Left lung (tissue), 10 donors: ENCODE results near the gene PICK1. TPM values are rescaled to one million over a fixed set of nuclear protein-coding genes. Genes with fewer than 3 reads are reported as not detected.

Experiments used
- ATAC-seq: fragments of 200-7000 bp; cut with Tn5 transposase; one replicate; pipeline ENCODE4 v1.9.1; 2020; ENCODE audit warnings: moderate library complexity
- DNase-seq, 4 donors: peaks; one replicate each; pipeline ENCODE4 v3.0.0-alpha.2; 2013 to 2020
- H3K27ac ChIP-seq, 2 donors: fragments of 200-600 bp; sonication (generic) in 1 of 2; one replicate each; pipeline versions ENCODE4 v1.5.0 to v1.8.0; 2020 to 2021
- H3K27me3 ChIP-seq, 2 donors: fragments of 200-600 bp; sonication (generic) in 1 of 2; one replicate each; pipeline versions ENCODE4 v1.5.0 to v1.8.0; 2020 to 2021
- H3K36me3 ChIP-seq, 2 donors: fragments of 200-600 bp; sonication (generic) in 1 of 2; one replicate each; pipeline versions ENCODE4 v1.5.0 to v1.8.0; 2020 to 2021
- H3K4me1 ChIP-seq, 2 donors: fragments of 200-600 bp; one replicate each; pipeline ENCODE4 v1.8.0; 2021
- H3K4me3 ChIP-seq, 2 donors: fragments of 200-600 bp; sonication (generic) in 1 of 2; one replicate each; pipeline versions ENCODE4 v1.5.0 to v1.8.0; 2020 to 2021; ENCODE audit warnings: mild to moderate bottlenecking in 1 of 2
- H3K9me3 ChIP-seq, 2 donors: fragments of 200-600 bp; sonication (generic) in 1 of 2; one replicate each; pipeline versions ENCODE4 v1.5.0 to v1.8.0; 2020 to 2021
- intact Hi-C, 2 donors: fragments of 100-400 bp; cut with DNase I; formaldehyde crosslinking; loops; one replicate each; pipeline versions ENCODE4 v1.11.2 to v1.14.2; 2022
- polyA plus RNA-seq, 6 donors: library from polyadenylated mRNA; unstranded; fragments of 120-200 nt; gene quantifications; one replicate each; pipeline ENCODE4 v1.2.1, GENCODE V29; 2013; ENCODE audit not compliant: insufficient read length in 6 of 6
- total RNA-seq, 2 donors: library from RNA; stranded (reverse); fragmentation: NEBNext Ultra II Directional; extraction: Animal tissue kit (Norgen Biotek cat#: 25700); gene quantifications; one replicate each; pipeline ENCODE4 v1.2.1, GENCODE V29; 2021
- TF ChIP-seq, protein P1 (sequence below), 2 donors: fragments of 200-600 bp; sonication (generic) in 1 of 2; IDR thresholded peaks; one replicate each; pipeline versions ENCODE4 v1.5.0 to v1.8.0; 2021; ENCODE audit warnings: antibody characterized with exemption in 2 of 2
- donor health status: DM: no; HTN: yes; CAD: no.
- donor health status: DM: no; HTN: no; CAD: no.

Gene PICK1
- total and polyA plus RNA-seq, 8 donors: 22.8 to 39.5 (median 28.3) TPM

DNA sequence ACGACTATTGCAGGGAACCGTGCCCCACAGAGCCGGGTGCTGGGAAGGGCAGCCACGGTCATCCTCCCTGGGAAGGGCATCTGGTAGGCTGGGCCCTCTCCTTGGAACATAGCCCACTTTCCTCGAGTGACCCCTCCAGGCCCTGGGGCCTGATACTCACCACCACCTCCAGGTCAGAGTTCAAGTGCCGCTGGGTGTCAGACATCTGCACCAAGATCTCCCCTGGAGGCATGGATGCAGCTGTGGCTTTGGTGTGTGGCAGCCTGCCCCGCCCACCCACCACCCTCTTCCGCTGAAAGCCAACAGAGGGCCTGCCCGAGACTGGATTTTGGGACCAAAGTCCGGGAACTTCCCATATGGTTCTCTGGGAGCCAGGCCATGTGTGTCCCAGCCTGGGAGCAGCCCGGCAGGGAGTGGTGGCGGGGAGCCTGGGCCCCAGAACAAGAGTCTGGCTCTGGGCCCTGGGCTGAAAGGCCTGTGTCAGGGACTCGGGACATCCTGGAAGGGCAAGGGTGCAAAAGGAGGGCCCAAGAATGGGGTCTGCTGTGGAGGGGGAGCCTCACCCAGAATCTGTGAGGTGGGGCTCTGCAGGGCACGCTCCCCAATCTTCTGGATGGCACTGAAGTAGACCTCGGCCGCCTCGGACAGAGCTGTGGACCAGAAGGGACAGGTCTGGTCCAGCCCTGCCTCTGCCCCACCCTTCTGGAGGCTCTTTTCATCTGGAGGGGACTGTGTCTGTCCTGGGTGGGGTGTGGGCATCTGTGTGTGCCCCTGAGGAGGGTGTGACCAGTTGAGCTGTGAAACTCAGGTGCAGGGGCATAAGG is 50.7 kb downstream of the PICK1 start:
- ATAC-seq: no peak

GRCh38 chr22:38108561-38109319 is 51.5 kb downstream of the PICK1 start:
- Histone ChIP-seq H3K4me3 (no peak overlapping the region), H3K9me3 (no peaks in the 10 kb centered on the region), H3K27ac (no peak overlapping the region), H3K4me1 (no peaks in the 10 kb centered on the region), H3K27me3 (no peaks in the 10 kb centered on the region), H3K36me3 (no peaks in the 10 kb centered on the region)
- intact Hi-C loops: no loop called here
- peak in 1 of 4 donors; percentile 57 for DNase-seq
- no peak for ATAC-seq
- TF ChIP-seq, protein P1, sequence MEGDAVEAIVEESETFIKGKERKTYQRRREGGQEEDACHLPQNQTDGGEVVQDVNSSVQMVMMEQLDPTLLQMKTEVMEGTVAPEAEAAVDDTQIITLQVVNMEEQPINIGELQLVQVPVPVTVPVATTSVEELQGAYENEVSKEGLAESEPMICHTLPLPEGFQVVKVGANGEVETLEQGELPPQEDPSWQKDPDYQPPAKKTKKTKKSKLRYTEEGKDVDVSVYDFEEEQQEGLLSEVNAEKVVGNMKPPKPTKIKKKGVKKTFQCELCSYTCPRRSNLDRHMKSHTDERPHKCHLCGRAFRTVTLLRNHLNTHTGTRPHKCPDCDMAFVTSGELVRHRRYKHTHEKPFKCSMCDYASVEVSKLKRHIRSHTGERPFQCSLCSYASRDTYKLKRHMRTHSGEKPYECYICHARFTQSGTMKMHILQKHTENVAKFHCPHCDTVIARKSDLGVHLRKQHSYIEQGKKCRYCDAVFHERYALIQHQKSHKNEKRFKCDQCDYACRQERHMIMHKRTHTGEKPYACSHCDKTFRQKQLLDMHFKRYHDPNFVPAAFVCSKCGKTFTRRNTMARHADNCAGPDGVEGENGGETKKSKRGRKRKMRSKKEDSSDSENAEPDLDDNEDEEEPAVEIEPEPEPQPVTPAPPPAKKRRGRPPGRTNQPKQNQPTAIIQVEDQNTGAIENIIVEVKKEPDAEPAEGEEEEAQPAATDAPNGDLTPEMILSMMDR (IDR thresholded peaks at IDR 0.05): no peak

More for the DNA sequence above, 50.7 kb downstream of the PICK1 start:
- no peak overlapping the region for H3K4me3 ChIP-seq
- DNase-seq: peak in 1 of 4 donors; percentile 67
- H3K4me1 ChIP-seq: no peaks in the 10 kb centered on the region
- H3K36me3 ChIP-seq: no peaks in the 10 kb centered on the region
- H3K27ac ChIP-seq: no peak overlapping the region
- intact Hi-C loops: no loop called here
- no peaks in the 10 kb centered on the region for H3K9me3 ChIP-seq
- TF ChIP-seq, protein P1 (IDR thresholded peaks at IDR 0.05): no peak
- H3K27me3 ChIP-seq: no peaks in the 10 kb centered on the region

GRCh38 chr22:38109371-38110001 is 52.3 kb downstream of the PICK1 start:
- Histone ChIP-seq H3K4me3 (no peak overlapping the region), H3K27ac (no peak overlapping the region), H3K27me3 (no peaks in the 10 kb centered on the region), H3K4me1 (peaks cover 0 to 3% of the 10 kb centered on the region in 2 donors), H3K36me3 (no peaks in the 10 kb centered on the region), H3K9me3 (no peaks in the 10 kb centered on the region)
- ATAC-seq (no peak), DNase-seq (peak in 2 of 4 donors; percentile 35 to 69)
- intact Hi-C loops: loop anchor here in 1 of 2 donors (10.0 kb wide), 1 partner anchor 245 kb away; no protein-coding TSS in a partner anchor
- TF ChIP-seq, protein P1 (IDR thresholded peaks at IDR 0.05): no peak

- TF ChIP-seq, protein P1 (IDR thresholded peaks at IDR 0.05): no peak
- DNase-seq: peak in 3 of 4 donors; percentile 23 to 55 (median 35)
- Histone ChIP-seq H3K27ac (no peak within 1 kb of the TSS), H3K9me3 (no peaks in the 10 kb centered on the region), H3K4me3 (no peak within 1 kb of the TSS), H3K4me1 (peaks cover 0 to 6% of the 10 kb centered on the region in 2 donors), H3K36me3 (no peaks in the 10 kb centered on the region), H3K27me3 (no peaks in the 10 kb centered on the region)
- intact Hi-C loops: loop anchor here in 1 of 2 donors (10.0 kb wide), 1 partner anchor 245 kb away; no protein-coding TSS in a partner anchor
- ATAC-seq: peak; percentile 10
Observed at GRCh38 chr22:38110008-38110862, 53.0 kb downstream of the PICK1 start, which contains the start of gene BAIAP2L2. TSS of gene BAIAP2L2 (minus strand) at chr22:38110684. CDS start at chr22:38110525, 159 bp downstream.
